Activated naive CD8-positive, alpha-beta T cell (primary cell): ENCODE results near the gene ATXN7.
A peak's percentile ranks its signal among the peaks of the same experiment; 100 is the strongest.

ENCODE experiments used
- H3K27ac Mint-ChIP-seq: one replicate; pipeline ENCODE4 v1.8.0; 2021; ENCODE audit warnings: mixed read lengths
- H3K27me3 Mint-ChIP-seq: one replicate; pipeline ENCODE4 v1.8.0; 2021; ENCODE audit warnings: mixed read lengths
- H3K36me3 Mint-ChIP-seq: one replicate; pipeline ENCODE4 v1.8.0; 2021; ENCODE audit warnings: mixed read lengths
- H3K4me1 Mint-ChIP-seq: one replicate; pipeline ENCODE4 v1.8.0; 2021; ENCODE audit warnings: low read depth, mixed read lengths
- H3K4me3 Mint-ChIP-seq: one replicate; pipeline ENCODE4 v1.8.0; 2021; ENCODE audit warnings: mild to moderate bottlenecking, mixed read lengths
- H3K9me3 Mint-ChIP-seq: one replicate; pipeline ENCODE4 v1.8.0; 2021; ENCODE audit warnings: low read depth, mixed read lengths

The ATXN7 gene

DNA sequence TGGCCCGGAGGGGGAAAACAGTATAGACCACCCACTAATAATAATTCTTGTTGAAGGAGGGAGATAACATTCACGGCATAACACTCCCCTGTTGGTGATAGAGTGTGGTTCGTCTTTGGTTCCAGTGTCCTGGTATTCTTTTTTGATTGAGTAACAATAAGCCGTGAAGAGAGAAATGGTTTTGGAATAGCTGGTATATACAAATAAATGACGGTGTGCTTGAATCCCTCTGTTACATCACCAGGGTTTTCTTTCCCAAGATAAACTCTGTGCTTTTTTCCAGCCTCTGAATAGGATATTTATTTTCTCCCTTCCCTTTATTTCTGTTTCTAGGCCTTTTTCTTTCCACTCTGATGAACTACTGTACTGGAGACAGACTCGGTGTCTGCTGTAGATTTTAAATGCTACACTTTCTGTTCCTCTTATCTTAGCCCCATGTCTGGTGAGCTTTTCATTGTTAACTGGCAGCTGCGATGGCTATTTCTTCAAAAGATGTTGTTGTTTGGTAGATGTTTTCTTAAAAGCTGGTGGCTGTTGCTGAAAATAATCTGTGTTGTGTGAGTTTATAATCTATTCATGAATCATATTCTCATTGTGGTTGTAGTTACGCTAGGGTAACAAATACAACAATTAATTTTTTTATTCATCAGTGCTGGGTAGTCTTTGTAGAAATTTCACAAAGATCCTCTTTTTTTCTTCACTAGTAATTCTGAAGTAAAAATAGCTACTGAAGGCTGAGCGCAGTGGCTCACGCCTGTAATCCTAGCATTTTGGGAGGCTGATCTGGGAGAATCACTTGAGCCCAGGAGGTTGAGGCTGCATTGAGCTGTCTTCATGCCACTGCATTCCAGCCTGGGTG, 64.0 kb downstream of the ATXN7 start:
- no peaks in the 10 kb centered on the region for H3K27me3 Mint-ChIP-seq
- H3K36me3 Mint-ChIP-seq = peaks cover 20% of the 10 kb centered on the region
- peaks cover 48% of the 10 kb centered on the region for H3K4me1 Mint-ChIP-seq
- no peak overlapping the region for H3K27ac Mint-ChIP-seq
- no peaks in the 10 kb centered on the region for H3K9me3 Mint-ChIP-seq
- no peak overlapping the region for H3K4me3 Mint-ChIP-seq

- H3K27ac Mint-ChIP-seq = no peak overlapping the region
- peaks cover 68% of the 10 kb centered on the region for H3K4me1 Mint-ChIP-seq
- no peaks in the 10 kb centered on the region for H3K27me3 Mint-ChIP-seq
- no peaks in the 10 kb centered on the region for H3K9me3 Mint-ChIP-seq
- peaks cover 5% of the 10 kb centered on the region for H3K36me3 Mint-ChIP-seq
- H3K4me3 Mint-ChIP-seq = no peak overlapping the region
These were observed 67.6 kb downstream of the ATXN7 start for GRCh38 chr3:63931290-63931689.

GRCh38 chr3:63932509-63933212, 69.0 kb downstream of the ATXN7 start:
- no peaks in the 10 kb centered on the region for H3K27me3 Mint-ChIP-seq
- H3K36me3 Mint-ChIP-seq = peaks cover 2% of the 10 kb centered on the region
- H3K4me1 Mint-ChIP-seq = peaks cover 77% of the 10 kb centered on the region
- H3K9me3 Mint-ChIP-seq = no peaks in the 10 kb centered on the region
- H3K27ac Mint-ChIP-seq = no peak overlapping the region
- no peak overlapping the region for H3K4me3 Mint-ChIP-seq

GRCh38 chr3:63933459-63933858, 69.8 kb downstream of the ATXN7 start:
- Mint-ChIP-seq H3K4me1 (peaks cover 81% of the 10 kb centered on the region), H3K27ac (no peak overlapping the region), H3K9me3 (no peaks in the 10 kb centered on the region), H3K27me3 (no peaks in the 10 kb centered on the region), H3K4me3 (no peak overlapping the region), H3K36me3 (peaks cover 4% of the 10 kb centered on the region)

DNA sequence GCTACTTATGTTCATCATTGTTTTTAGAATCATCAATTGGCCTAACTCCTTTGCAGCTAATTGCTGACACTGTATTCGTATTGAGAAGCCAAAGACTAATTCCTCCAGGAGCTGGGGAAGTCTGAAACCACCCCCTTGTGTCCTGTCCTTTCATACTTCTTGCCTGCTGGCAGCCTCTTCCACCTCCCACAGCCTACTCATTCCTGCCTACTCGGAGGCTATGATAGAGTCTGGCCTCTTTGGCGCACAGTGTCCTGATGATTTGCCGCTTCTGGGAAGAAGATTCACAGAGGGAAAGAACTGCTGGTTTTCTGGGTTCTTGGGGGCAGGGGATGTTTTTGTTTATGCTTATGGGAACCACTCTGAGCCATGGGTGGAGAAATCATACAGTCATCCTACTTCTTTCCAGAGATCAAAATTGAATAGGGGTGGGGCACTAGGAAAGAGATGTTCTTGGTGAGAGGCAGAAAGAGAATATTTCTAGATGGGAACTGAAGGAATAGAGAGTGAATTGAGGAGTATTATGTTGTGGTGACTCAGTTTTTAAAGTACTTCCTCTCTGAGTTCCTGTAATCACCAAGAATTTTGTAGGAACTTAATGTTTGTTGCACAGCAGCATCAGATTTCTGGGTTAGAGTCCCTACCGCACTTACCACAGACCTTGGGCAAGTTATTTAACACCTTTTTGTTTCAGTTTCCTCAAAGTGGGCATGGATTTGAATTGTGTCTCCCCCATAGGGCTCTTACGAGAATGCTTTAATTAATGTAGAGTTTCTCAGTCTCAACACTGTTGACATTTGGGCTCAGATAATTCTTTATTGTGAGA, 70.6 kb downstream of the ATXN7 start:
- peaks cover 85% of the 10 kb centered on the region for H3K4me1 Mint-ChIP-seq
- H3K27me3 Mint-ChIP-seq = no peaks in the 10 kb centered on the region
- no peaks in the 10 kb centered on the region for H3K9me3 Mint-ChIP-seq
- H3K27ac Mint-ChIP-seq = peak overlapping the region; percentile 23
- peak overlapping the region; percentile 25 for H3K4me3 Mint-ChIP-seq
- peaks cover 7% of the 10 kb centered on the region for H3K36me3 Mint-ChIP-seq

- H3K36me3 Mint-ChIP-seq = peaks cover 8% of the 10 kb centered on the region
- H3K27me3 Mint-ChIP-seq = no peaks in the 10 kb centered on the region
- no peak overlapping the region for H3K27ac Mint-ChIP-seq
- H3K4me3 Mint-ChIP-seq = no peak overlapping the region
- H3K4me1 Mint-ChIP-seq = peaks cover 73% of the 10 kb centered on the region
- no peaks in the 10 kb centered on the region for H3K9me3 Mint-ChIP-seq
These were observed 73.3 kb downstream of the ATXN7 start for GRCh38 chr3:63936925-63937324.

DNA sequence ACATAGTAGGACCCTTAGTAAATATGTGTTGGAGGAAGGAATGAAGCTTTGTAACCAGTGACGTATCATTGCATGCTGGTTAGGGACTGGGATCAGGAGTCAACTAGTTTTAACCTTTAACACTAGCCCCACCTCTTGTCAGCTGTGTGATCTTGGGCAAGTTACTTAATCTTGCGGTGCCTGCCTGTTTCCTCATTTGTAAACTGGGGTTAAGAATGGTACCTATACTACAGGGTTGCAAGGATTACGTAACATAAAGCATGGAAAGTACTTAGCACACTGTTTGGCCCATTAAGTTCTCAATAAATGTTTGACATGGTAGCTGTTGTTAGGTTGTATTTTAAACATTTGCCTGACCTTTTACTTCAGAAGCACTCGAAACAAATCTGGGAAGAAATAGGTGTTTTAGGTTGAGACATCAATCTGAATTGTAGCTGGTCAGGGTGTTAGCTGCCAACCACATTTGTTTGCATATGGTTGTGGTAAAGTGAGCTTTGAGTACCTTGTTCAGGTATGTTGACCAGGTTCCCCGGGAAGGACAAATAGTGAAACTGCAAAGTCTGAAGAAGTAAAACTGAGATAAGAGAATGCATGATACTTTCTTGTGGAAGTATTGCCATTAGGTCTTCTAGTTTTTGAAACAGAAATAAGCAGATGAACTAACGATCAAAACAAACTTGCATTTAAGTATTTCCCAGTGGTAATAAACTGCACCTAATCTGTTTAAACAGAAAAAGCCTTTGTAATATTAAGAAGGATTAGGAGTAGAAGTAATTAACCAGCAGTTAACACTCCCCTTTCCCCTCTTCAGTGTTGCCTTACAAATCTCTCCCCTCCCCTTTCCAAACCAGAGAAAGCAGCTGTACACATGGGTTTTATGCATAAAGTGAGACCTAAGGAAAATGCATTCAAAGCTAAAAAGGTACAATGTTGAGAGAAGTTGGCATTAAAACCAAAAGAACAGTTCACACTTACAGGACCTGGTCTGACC, 74.3 kb downstream of the ATXN7 start:
- H3K36me3 Mint-ChIP-seq = peaks cover 8% of the 10 kb centered on the region
- H3K4me1 Mint-ChIP-seq = peaks cover 63% of the 10 kb centered on the region
- no peaks in the 10 kb centered on the region for H3K27me3 Mint-ChIP-seq
- peak overlapping the region; percentile 52 for H3K27ac Mint-ChIP-seq
- H3K9me3 Mint-ChIP-seq = no peaks in the 10 kb centered on the region
- H3K4me3 Mint-ChIP-seq = no peak overlapping the region

- Mint-ChIP-seq H3K4me1 (peaks cover 57% of the 10 kb centered on the region), H3K27ac (no peak overlapping the region), H3K9me3 (no peaks in the 10 kb centered on the region), H3K27me3 (no peaks in the 10 kb centered on the region), H3K36me3 (peaks cover 16% of the 10 kb centered on the region), H3K4me3 (no peak overlapping the region)
These were observed 76.7 kb downstream of the ATXN7 start for GRCh38 chr3:63940389-63940757.

- Mint-ChIP-seq H3K27ac (no peak overlapping the region), H3K4me1 (peaks cover 55% of the 10 kb centered on the region), H3K36me3 (peaks cover 16% of the 10 kb centered on the region)
These were observed 78.9 kb downstream of the ATXN7 start for GRCh38 chr3:63942528-63942927.

DNA sequence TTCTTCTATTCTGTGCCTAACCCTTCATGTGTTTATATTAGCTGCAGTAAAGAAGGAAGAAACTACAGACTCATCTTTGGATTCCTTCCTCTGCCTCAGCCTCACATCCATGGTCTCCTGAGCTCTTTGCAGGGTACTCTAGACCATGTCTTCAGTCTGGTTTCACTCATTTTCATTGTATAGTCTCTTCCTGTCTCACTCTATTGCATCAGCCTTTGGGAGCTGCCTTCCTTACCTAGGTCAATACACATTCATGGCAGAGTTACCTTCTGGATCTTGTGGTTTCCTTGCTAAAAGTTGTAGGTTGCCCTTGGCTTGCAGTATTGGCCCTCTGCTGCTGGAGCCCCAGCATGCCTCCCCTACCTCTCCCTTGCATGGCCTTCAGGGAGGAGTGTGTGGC, 80.0 kb downstream of the ATXN7 start:
- Mint-ChIP-seq H3K27me3 (no peaks in the 10 kb centered on the region), H3K9me3 (no peaks in the 10 kb centered on the region), H3K4me3 (no peak overlapping the region), H3K36me3 (peaks cover 13% of the 10 kb centered on the region), H3K27ac (peak overlapping the region; percentile 35), H3K4me1 (peaks cover 55% of the 10 kb centered on the region)

More at GRCh38 chr3:63942528-63942927, 78.9 kb downstream of the ATXN7 start:
- Mint-ChIP-seq H3K9me3 (no peaks in the 10 kb centered on the region), H3K4me3 (no peak overlapping the region), H3K27me3 (no peaks in the 10 kb centered on the region)

DNA sequence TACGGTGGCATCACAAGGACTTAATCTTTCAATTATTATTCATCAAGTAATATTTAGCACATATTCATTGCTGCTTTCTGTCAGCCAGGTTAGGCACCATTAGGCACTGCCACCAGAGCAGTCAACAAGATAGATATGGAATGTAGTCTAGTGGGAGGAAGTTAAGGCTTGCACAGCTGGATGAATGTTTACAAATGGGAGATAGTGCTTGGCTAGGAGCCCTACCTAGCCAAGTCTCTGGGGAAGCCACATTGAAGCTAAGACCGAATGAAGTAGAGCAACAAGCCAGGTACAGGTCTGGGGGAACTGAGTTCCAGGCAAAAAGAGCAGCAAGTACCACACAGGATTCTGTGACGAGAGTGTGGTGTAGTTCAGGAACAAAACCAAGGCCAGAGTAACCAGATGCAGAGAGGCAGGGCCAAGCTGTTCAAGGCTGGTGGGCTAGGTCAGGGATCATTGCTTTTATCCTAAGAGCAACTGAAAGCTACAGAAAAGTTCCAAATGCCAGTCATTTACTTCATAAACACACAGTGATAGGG, 82.0 kb downstream of the ATXN7 start:
- Mint-ChIP-seq H3K36me3 (peaks cover 10% of the 10 kb centered on the region), H3K4me1 (peaks cover 59% of the 10 kb centered on the region), H3K4me3 (no peak overlapping the region), H3K27ac (no peak overlapping the region), H3K9me3 (no peaks in the 10 kb centered on the region), H3K27me3 (no peaks in the 10 kb centered on the region)

DNA sequence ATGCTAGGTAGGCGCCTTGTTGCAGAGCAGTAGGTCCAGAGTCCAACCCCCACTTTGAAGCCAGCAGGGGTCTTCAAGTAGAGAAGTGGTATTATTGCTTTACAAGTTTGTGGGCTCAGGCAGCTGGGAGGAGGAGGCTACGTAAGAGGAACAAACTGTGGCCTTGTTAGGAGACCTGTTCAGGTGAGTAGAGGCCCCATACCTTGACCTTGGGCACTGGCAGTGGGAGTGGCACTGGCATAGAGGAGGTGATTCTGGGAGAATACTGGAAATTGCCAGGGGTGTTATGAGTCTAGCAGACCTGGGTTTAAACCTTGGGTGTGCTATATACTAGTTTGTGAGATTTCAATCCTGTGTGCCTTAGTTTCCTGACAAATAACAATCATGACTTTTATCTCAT, 83.1 kb downstream of the ATXN7 start:
- peaks cover 10% of the 10 kb centered on the region for H3K36me3 Mint-ChIP-seq
- H3K27ac Mint-ChIP-seq = peak overlapping the region; percentile 30
- no peaks in the 10 kb centered on the region for H3K9me3 Mint-ChIP-seq
- H3K4me3 Mint-ChIP-seq = no peak overlapping the region
- no peaks in the 10 kb centered on the region for H3K27me3 Mint-ChIP-seq
- peaks cover 68% of the 10 kb centered on the region for H3K4me1 Mint-ChIP-seq

- Mint-ChIP-seq H3K4me3 (no peak overlapping the region), H3K9me3 (no peaks in the 10 kb centered on the region), H3K27ac (peak overlapping the region; percentile 51), H3K36me3 (peaks cover 10% of the 10 kb centered on the region), H3K27me3 (no peaks in the 10 kb centered on the region), H3K4me1 (peaks cover 71% of the 10 kb centered on the region)
These were observed 83.9 kb downstream of the ATXN7 start for GRCh38 chr3:63947594-63947993.

DNA sequence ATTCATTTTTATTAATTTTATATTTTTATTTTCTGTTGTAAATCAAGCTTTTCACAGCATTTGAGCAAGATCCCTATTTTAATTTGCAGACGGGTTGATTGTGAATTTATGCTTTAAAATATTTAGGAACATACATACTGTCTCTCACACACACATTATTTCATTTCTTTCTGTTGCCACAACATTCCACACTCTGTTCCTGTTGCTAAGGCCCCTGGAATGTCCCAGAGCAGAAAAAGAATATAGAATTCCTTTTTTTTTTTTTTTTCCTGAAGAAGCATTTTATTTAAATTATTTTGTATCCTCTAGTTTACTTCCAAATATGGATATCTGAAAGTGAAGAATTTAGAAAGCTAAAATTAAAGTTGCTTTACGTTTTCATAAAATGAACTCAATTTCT, 85.3 kb downstream of the ATXN7 start:
- peaks cover 60% of the 10 kb centered on the region for H3K4me1 Mint-ChIP-seq
- H3K27me3 Mint-ChIP-seq = no peaks in the 10 kb centered on the region
- H3K4me3 Mint-ChIP-seq = no peak overlapping the region
- peaks cover 5% of the 10 kb centered on the region for H3K36me3 Mint-ChIP-seq
- H3K27ac Mint-ChIP-seq = no peak overlapping the region
- H3K9me3 Mint-ChIP-seq = no peaks in the 10 kb centered on the region
